ENCODE measurements around the gene TMEM69. TPM values are rescaled to one million over a fixed set of nuclear protein-coding genes. Genes with fewer than 3 reads are reported as not detected.

TMEM69 gene
- total and polyA plus RNA-seq, 2 of the 13 experiments (the other 11 are each of a cell fraction or from before 2014, with no cell fraction given) = 25.4 to 135 TPM

DNA sequence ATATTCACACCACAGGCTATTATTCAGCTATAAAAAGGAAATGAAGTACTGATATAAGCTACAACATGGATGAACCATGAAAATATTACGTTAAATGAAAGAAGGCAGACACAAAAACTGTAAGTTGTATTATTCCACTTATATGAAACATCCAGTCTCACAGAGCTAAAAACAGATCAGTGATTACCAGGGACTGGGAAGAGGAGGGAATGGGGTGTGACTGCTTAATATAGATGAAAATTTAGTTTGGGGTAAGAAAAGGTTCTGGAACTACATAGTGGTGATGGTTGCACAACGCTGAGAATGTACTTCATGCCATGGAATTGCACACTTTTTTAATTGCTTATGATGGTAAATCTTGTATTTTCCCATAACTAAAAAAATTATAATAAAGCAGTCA, 21.1 kb upstream of the TMEM69 start (continued):
- no peak for TF ChIP-seq ZNF670 (CRISPR knock-in tag; IDR thresholded peaks at IDR 0.05; ENCODE audit: borderline replicate concordance)

DNA sequence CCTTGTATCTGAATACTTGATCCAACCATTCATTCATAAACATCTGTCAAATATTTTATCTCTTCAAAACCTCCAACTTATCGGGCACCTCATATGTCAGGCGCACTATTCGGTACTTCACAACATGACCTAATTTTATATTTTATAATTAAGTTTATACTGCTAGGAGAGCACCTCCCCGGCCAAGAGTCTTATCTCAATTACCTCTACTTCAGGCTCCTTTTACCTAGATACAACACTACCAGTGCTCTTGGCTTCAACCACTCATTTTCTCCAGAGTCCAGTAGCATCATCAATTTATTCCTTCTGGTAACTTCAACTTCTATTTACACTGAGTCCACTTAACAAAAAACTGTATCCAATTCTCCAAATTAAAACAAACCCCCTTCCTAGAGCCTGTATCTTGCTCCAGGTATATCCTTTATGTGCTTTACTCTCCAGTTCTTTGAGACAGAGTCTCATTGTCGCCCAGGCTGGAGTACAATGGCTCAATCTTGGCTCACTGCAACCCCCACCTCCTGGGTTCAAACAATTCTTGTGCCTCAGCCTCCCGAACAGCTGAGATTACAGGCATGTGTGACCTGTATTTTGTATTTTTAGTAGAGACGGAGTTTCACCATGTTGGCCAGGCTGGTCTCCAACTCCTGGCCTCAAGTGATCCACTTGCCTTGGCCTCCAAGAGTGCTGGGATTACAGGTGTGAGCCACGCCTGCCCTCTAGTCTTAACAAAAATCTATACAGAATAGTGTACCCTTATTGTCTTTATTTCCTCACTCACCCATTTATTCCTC, 20.5 kb upstream of the TMEM69 start:
- ChIA-PET POLR2A (interaction anchor here (1.6 kb wide), 1 partner anchor 20 kb away, joined by 3 read pairs; no protein-coding TSS in a partner anchor), CTCF (ENCODE audit: low intra/inter-chr PET ratio, low total read pairs) (no interaction called here)
- no peak for DNase-seq (ENCODE audit: low spot score)
- TF ChIP-seq ZSCAN9 (CRISPR knock-in tag; IDR thresholded peaks at IDR 0.05; ENCODE audit: borderline replicate concordance) (no peak), SP140L (CRISPR knock-in tag; IDR thresholded peaks at IDR 0.05; ENCODE audit: borderline replicate concordance) (no peak), FOXK1 (CRISPR knock-in tag; IDR thresholded peaks at IDR 0.05; ENCODE audit: borderline replicate concordance, low read depth) (no peak), MED1 (CRISPR knock-in tag; IDR thresholded peaks at IDR 0.05) (no peak), REXO4 (CRISPR knock-in tag; IDR thresholded peaks at IDR 0.05; ENCODE audit: borderline replicate concordance) (no peak), ZNF790 (CRISPR knock-in tag; IDR thresholded peaks at IDR 0.05; ENCODE audit: borderline replicate concordance) (no peak)
- TF ChIP-seq, protein P1, sequence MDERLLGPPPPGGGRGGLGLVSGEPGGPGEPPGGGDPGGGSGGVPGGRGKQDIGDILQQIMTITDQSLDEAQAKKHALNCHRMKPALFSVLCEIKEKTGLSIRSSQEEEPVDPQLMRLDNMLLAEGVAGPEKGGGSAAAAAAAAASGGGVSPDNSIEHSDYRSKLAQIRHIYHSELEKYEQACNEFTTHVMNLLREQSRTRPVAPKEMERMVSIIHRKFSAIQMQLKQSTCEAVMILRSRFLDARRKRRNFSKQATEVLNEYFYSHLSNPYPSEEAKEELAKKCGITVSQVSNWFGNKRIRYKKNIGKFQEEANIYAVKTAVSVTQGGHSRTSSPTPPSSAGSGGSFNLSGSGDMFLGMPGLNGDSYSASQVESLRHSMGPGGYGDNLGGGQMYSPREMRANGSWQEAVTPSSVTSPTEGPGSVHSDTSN (CRISPR knock-in tag; IDR thresholded peaks at IDR 0.05) = no peak
- TF ChIP-seq, protein P2, sequence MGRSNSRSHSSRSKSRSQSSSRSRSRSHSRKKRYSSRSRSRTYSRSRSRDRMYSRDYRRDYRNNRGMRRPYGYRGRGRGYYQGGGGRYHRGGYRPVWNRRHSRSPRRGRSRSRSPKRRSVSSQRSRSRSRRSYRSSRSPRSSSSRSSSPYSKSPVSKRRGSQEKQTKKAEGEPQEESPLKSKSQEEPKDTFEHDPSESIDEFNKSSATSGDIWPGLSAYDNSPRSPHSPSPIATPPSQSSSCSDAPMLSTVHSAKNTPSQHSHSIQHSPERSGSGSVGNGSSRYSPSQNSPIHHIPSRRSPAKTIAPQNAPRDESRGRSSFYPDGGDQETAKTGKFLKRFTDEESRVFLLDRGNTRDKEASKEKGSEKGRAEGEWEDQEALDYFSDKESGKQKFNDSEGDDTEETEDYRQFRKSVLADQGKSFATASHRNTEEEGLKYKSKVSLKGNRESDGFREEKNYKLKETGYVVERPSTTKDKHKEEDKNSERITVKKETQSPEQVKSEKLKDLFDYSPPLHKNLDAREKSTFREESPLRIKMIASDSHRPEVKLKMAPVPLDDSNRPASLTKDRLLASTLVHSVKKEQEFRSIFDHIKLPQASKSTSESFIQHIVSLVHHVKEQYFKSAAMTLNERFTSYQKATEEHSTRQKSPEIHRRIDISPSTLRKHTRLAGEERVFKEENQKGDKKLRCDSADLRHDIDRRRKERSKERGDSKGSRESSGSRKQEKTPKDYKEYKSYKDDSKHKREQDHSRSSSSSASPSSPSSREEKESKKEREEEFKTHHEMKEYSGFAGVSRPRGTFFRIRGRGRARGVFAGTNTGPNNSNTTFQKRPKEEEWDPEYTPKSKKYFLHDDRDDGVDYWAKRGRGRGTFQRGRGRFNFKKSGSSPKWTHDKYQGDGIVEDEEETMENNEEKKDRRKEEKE (IDR thresholded peaks at IDR 0.05) = no peak
- TF ChIP-seq, protein P3, sequence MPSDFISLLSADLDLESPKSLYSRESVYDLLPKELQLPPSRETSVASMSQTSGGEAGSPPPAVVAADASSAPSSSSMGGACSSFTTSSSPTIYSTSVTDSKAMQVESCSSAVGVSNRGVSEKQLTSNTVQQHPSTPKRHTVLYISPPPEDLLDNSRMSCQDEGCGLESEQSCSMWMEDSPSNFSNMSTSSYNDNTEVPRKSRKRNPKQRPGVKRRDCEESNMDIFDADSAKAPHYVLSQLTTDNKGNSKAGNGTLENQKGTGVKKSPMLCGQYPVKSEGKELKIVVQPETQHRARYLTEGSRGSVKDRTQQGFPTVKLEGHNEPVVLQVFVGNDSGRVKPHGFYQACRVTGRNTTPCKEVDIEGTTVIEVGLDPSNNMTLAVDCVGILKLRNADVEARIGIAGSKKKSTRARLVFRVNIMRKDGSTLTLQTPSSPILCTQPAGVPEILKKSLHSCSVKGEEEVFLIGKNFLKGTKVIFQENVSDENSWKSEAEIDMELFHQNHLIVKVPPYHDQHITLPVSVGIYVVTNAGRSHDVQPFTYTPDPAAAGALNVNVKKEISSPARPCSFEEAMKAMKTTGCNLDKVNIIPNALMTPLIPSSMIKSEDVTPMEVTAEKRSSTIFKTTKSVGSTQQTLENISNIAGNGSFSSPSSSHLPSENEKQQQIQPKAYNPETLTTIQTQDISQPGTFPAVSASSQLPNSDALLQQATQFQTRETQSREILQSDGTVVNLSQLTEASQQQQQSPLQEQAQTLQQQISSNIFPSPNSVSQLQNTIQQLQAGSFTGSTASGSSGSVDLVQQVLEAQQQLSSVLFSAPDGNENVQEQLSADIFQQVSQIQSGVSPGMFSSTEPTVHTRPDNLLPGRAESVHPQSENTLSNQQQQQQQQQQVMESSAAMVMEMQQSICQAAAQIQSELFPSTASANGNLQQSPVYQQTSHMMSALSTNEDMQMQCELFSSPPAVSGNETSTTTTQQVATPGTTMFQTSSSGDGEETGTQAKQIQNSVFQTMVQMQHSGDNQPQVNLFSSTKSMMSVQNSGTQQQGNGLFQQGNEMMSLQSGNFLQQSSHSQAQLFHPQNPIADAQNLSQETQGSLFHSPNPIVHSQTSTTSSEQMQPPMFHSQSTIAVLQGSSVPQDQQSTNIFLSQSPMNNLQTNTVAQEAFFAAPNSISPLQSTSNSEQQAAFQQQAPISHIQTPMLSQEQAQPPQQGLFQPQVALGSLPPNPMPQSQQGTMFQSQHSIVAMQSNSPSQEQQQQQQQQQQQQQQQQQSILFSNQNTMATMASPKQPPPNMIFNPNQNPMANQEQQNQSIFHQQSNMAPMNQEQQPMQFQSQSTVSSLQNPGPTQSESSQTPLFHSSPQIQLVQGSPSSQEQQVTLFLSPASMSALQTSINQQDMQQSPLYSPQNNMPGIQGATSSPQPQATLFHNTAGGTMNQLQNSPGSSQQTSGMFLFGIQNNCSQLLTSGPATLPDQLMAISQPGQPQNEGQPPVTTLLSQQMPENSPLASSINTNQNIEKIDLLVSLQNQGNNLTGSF (CRISPR knock-in tag; IDR thresholded peaks at IDR 0.05) = no peak
- TF ChIP-seq, protein P4, sequence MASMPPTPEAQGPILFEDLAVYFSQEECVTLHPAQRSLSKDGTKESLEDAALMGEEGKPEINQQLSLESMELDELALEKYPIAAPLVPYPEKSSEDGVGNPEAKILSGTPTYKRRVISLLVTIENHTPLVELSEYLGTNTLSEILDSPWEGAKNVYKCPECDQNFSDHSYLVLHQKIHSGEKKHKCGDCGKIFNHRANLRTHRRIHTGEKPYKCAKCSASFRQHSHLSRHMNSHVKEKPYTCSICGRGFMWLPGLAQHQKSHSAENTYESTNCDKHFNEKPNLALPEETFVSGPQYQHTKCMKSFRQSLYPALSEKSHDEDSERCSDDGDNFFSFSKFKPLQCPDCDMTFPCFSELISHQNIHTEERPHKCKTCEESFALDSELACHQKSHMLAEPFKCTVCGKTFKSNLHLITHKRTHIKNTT (CRISPR knock-in tag; IDR thresholded peaks at IDR 0.05) = no peak

More for the DNA sequence above, 20.5 kb upstream of the TMEM69 start:
- BruUV-seq (replicated peaks) = no TSS peak
- Histone ChIP-seq H3K4me3 (replicated peaks in 1 of 3; ENCODE audit: insufficient read depth in 1 of 3, low read depth in 2 of 3, low read length in 3 of 3) (no peak overlapping the region), H3K27me3 (ENCODE audit: control insufficient read depth in 1 of 2, insufficient read depth in 2 of 2, low read length in 2 of 2) (no peaks in the 10 kb centered on the region), H2AFZ (ENCODE audit: low read length) (no peak overlapping the region), H3K9ac (ENCODE audit: insufficient read depth, low read depth, low read length) (no peak overlapping the region), H3K79me2 (ENCODE audit: insufficient read depth, low read length) (peaks cover 96% of the 10 kb centered on the region), H3K36me3 (replicated peaks in 1 of 2; ENCODE audit: control insufficient read depth in 1 of 2, insufficient read depth in 2 of 2, low read length in 2 of 2) (peaks cover 0 to 7% of the 10 kb centered on the region in 2 experiments; a peak in 1 of 5 replicates), H4K20me1 (ENCODE audit: insufficient read depth, low read length) (peaks cover 89% of the 10 kb centered on the region), H3K27ac (ENCODE audit: extremely low read length, insufficient read depth, low read length) (no peak overlapping the region), H3K9me3 (ENCODE audit: low read length) (no peaks in the 10 kb centered on the region), H3K4me2 (ENCODE audit: low read depth, low read length) (no peak overlapping the region), H3K4me1 (ENCODE audit: insufficient read depth, low read length) (peaks cover 24% of the 10 kb centered on the region)
- in situ Hi-C loops (cut with HindIII; ENCODE audit: extremely low pct_ligation_motif_present, low pct_unique_long_range_greater_than_20kb) = no loop called here
- FAIRE-seq (no peak), ATAC-seq (no peak)
- WGBS (ENCODE audit: low lambda C conversion rate) = 96% methylated on average over 8 of the region's 8 CpGs
- intact Hi-C loops (cut with micrococcal nuclease; ENCODE audit: unreplicated experiment) = no loop called here

All from HepG2 (cell line).